Endothelial cell of umbilical vein (primary cell): ENCODE results near the gene RBPJ.

ENCODE experiments used
- CTCF ChIP-seq, 2 donors: IDR thresholded peaks; 1 replicate in 1 of 2; 2 replicates in 1 of 2; pipeline ENCODE4 v1.5.1; 2011; ENCODE audit warnings: low read length in 2 of 2, mild to moderate bottlenecking in 2 of 2, moderate library complexity in 2 of 2, control low read depth in 1 of 2, inconsistent platforms in 1 of 2, low read depth in 1 of 2; ENCODE audit not compliant: insufficient read depth in 1 of 2; ENCODE audit errors: extremely low read depth in 1 of 2
- EZH2 ChIP-seq: IDR thresholded peaks from 2 replicates; pipeline ENCODE4 v1.6.1; 2012; ENCODE audit warnings: borderline replicate concordance, low read depth, mild to moderate bottlenecking, moderate library complexity, low read length, inconsistent platforms; ENCODE audit not compliant: severe bottlenecking
- JUN ChIP-seq: IDR thresholded peaks from 2 replicates; pipeline ENCODE4 v1.6.1; 2011; ENCODE audit warnings: borderline replicate concordance, low read depth; ENCODE audit not compliant: insufficient read length, insufficient read depth
- POLR2A ChIP-seq: IDR thresholded peaks from 2 replicates; pipeline ENCODE4 v1.6.1; 2012; ENCODE audit warnings: low read depth, mild to moderate bottlenecking, control low read depth, low read length

GRCh38 chr4:26296021-26296420 lies 24.8 kb upstream of the RBPJ start:
- TF ChIP-seq CTCF (IDR thresholded peaks at IDR 0.05; ENCODE audit: extremely low read depth in 1 of 2, insufficient read depth in 1 of 2, low read depth in 1 of 2, low read length in 2 of 2), result no peak
- no peak for TF ChIP-seq JUN
- TF ChIP-seq EZH2, result no peak
- TF ChIP-seq POLR2A, result no peak
